Loucy (cell line): ENCODE data around the gene CNPY1.
"Not testable (repeated sequence)": the region's sequence is repeated elsewhere in the genome, so short reads cannot be mapped to it uniquely, and the experiment has no call there.

ENCODE experiments used
- H2AFZ ChIP-seq: fragments of 200-600 bp; sonication (generic); 2 replicates; pipeline ENCODE4 v1.6.0; 2016; ENCODE audit warnings: antibody characterized with exemption, mild to moderate bottlenecking, low read length, moderate library complexity
- H3F3A ChIP-seq: fragments of 200-600 bp; 2 replicates; pipeline ENCODE4 v1.6.0; 2016; ENCODE audit warnings: antibody characterized with exemption, low read depth, mild to moderate bottlenecking
- H3K27me3 ChIP-seq: fragments of 200-600 bp; sonication (generic); 2 replicates; pipeline ENCODE4 v1.6.1; 2014; ENCODE audit warnings: low read length, mild to moderate bottlenecking; ENCODE audit not compliant: insufficient read depth, poor library complexity, severe bottlenecking
- H3K36me3 ChIP-seq: fragments of 200-600 bp; sonication (generic); 2 replicates; pipeline ENCODE4 v1.6.1; 2016; ENCODE audit warnings: low read length; ENCODE audit not compliant: insufficient read depth
- H3K4me1 ChIP-seq: fragments of 200-600 bp; sonication (generic); 2 replicates; pipeline ENCODE4 v1.5.1; 2014; ENCODE audit warnings: low read length, mild to moderate bottlenecking; ENCODE audit not compliant: insufficient read depth, poor library complexity, severe bottlenecking
- H3K4me2 ChIP-seq: fragments of 200-600 bp; sonication (generic); 2 replicates; pipeline ENCODE4 v1.6.0; 2014; ENCODE audit warnings: antibody characterized with exemption, low read length, low read depth, mild to moderate bottlenecking; ENCODE audit not compliant: poor library complexity, severe bottlenecking
- H3K4me3 ChIP-seq: fragments of 200-600 bp; sonication (generic); 2 replicates; pipeline ENCODE4 v1.5.1; 2014; ENCODE audit warnings: low read length, mild to moderate bottlenecking, mixed read lengths; ENCODE audit not compliant: poor library complexity, severe bottlenecking
- H3K79me2 ChIP-seq: fragments of 200-600 bp; sonication (generic); 2 replicates; pipeline ENCODE4 v1.6.1; 2014; ENCODE audit warnings: low read length; ENCODE audit not compliant: insufficient read depth
- H3K9ac ChIP-seq: fragments of 200-600 bp; sonication (generic); 2 replicates; pipeline ENCODE4 v1.6.0; 2014; ENCODE audit warnings: mild to moderate bottlenecking, low read depth, low read length, moderate library complexity; ENCODE audit not compliant: poor library complexity, severe bottlenecking
- H3K9me2 ChIP-seq: fragments of 200-600 bp; sonication (generic); replicated peaks from 2 replicates; pipeline ENCODE4 v1.6.1; 2016; ENCODE audit warnings: low read depth, low read length, mixed read lengths
- H3K9me3 ChIP-seq: fragments of 200-600 bp; sonication (generic); 2 replicates; pipeline ENCODE4 v1.6.1; 2014; ENCODE audit warnings: mild to moderate bottlenecking, antibody characterized with exemption, low read length, low read depth; ENCODE audit not compliant: insufficient read depth
- H4K20me1 ChIP-seq: fragments of 200-600 bp; sonication (generic); 2 replicates; pipeline ENCODE4 v1.6.0; 2014; ENCODE audit warnings: antibody characterized with exemption, low read length, mild to moderate bottlenecking; ENCODE audit not compliant: insufficient read depth, poor library complexity, severe bottlenecking
- CTCF ChIP-seq: fragments of 200-600 bp; sonication (generic); conservative IDR thresholded peaks from 2 replicates; pipeline ENCODE4 v1.5.1; 2014; ENCODE audit warnings: mild to moderate bottlenecking, antibody characterized with exemption, low read length
- EZH2phosphoT487 ChIP-seq: fragments of 200-600 bp; IDR thresholded peaks from 2 replicates; pipeline ENCODE4 v1.6.1; 2018; ENCODE audit warnings: antibody characterized with exemption, mild to moderate bottlenecking, moderate library complexity, borderline replicate concordance

CNPY1 gene

GRCh38 chr7:155546449-155546848 is at the start of gene CNPY1:
Gene CNPY1 (minus strand): TSS chr7:155546559. CDS start chr7:155545929, 630 bp downstream.
- H3K9me2 ChIP-seq, H3K36me3 ChIP-seq, H3K9me3 ChIP-seq, H3F3A ChIP-seq, H2AFZ ChIP-seq, H3K4me3 ChIP-seq, H3K9ac ChIP-seq, H4K20me1 ChIP-seq, H3K79me2 ChIP-seq, H3K4me1 ChIP-seq, H3K27me3 ChIP-seq, H3K4me2 ChIP-seq: not testable (repeated sequence)

GRCh38 chr7:155594961-155595366 is 48.6 kb upstream of the CNPY1 start:
- no peak overlapping the region for H3K9ac ChIP-seq
- TF ChIP-seq EZH2phosphoT487 (no peak), CTCF (no peak)
- peaks cover 21% of the 10 kb centered on the region for H3K4me1 ChIP-seq
- no peaks in the 10 kb centered on the region for H3K9me2 ChIP-seq
- no peaks in the 10 kb centered on the region for H3K9me3 ChIP-seq
- no peak overlapping the region for H3K4me3 ChIP-seq
- H3K36me3 ChIP-seq = no peaks in the 10 kb centered on the region
- H3K27me3 ChIP-seq = no peaks in the 10 kb centered on the region
- H3K4me2 ChIP-seq = no peak overlapping the region
- no peaks in the 10 kb centered on the region for H4K20me1 ChIP-seq
- H2AFZ ChIP-seq = no peak overlapping the region
- no peaks in the 10 kb centered on the region for H3K79me2 ChIP-seq
- H3F3A ChIP-seq = no peaks in the 10 kb centered on the region

GRCh38 chr7:155594163-155594732 is 47.9 kb upstream of the CNPY1 start:
- Histone ChIP-seq H3K27me3 (no peaks in the 10 kb centered on the region), H3K9me3 (no peaks in the 10 kb centered on the region), H3K36me3 (no peaks in the 10 kb centered on the region), H3K4me2 (no peak overlapping the region), H3K9me2 (no peaks in the 10 kb centered on the region), H2AFZ (no peak overlapping the region), H3K4me1 (peaks cover 27% of the 10 kb centered on the region), H4K20me1 (no peaks in the 10 kb centered on the region), H3K4me3 (no peak overlapping the region), H3F3A (no peaks in the 10 kb centered on the region), H3K9ac (no peak overlapping the region), H3K79me2 (no peaks in the 10 kb centered on the region)
- TF ChIP-seq CTCF = no peak
- TF ChIP-seq EZH2phosphoT487 = no peak

GRCh38 chr7:155593461-155594162 is 47.3 kb upstream of the CNPY1 start:
- no peaks in the 10 kb centered on the region for H3F3A ChIP-seq
- peaks cover 27% of the 10 kb centered on the region for H3K4me1 ChIP-seq
- H3K4me2 ChIP-seq = no peak overlapping the region
- no peaks in the 10 kb centered on the region for H3K9me3 ChIP-seq
- no peak overlapping the region for H3K9ac ChIP-seq
- no peaks in the 10 kb centered on the region for H3K79me2 ChIP-seq
- H4K20me1 ChIP-seq = no peaks in the 10 kb centered on the region
- no peaks in the 10 kb centered on the region for H3K36me3 ChIP-seq
- no peak overlapping the region for H3K4me3 ChIP-seq
- H3K27me3 ChIP-seq = no peaks in the 10 kb centered on the region
- TF ChIP-seq EZH2phosphoT487 = no peak
- TF ChIP-seq CTCF = no peak
- no peaks in the 10 kb centered on the region for H3K9me2 ChIP-seq
- no peak overlapping the region for H2AFZ ChIP-seq
